Type B pancreatic cell (in vitro differentiated cells): ENCODE data around the gene FAM83F. TPM values are rescaled to one million over a fixed set of nuclear protein-coding genes. Genes with fewer than 3 reads are reported as not detected.

Experiments
- DNase-seq: peaks from one replicate; pipeline ENCODE4 v3.0.0; 2021; ENCODE audit warnings: mixed read lengths; ENCODE audit not compliant: unreplicated experiment; ENCODE audit errors: extremely low spot score
- H3K27ac Mint-ChIP-seq: 2 replicates; pipeline ENCODE4 v1.8.0; 2021; ENCODE audit warnings: mild to moderate bottlenecking, mixed read lengths
- H3K27me3 Mint-ChIP-seq: 2 replicates; pipeline ENCODE4 v1.8.0; 2021; ENCODE audit warnings: mixed read lengths
- H3K36me3 Mint-ChIP-seq: 2 replicates; pipeline ENCODE4 v1.8.0; 2021; ENCODE audit warnings: mixed read lengths
- H3K4me1 Mint-ChIP-seq: one replicate; pipeline ENCODE4 v1.8.0; 2021; ENCODE audit warnings: mixed read lengths; ENCODE audit not compliant: unreplicated experiment
- H3K4me3 Mint-ChIP-seq: 2 replicates; pipeline ENCODE4 v1.8.0; 2021; ENCODE audit warnings: mild to moderate bottlenecking, mixed read lengths
- H3K9me3 Mint-ChIP-seq: 2 replicates; pipeline ENCODE4 v1.8.0; 2021; ENCODE audit warnings: mixed read lengths
- CTCF ChIP-seq: fragments of 200-600 bp; sonication (generic); conservative IDR thresholded peaks from 2 replicates; pipeline ENCODE4 v1.5.0; 2021; ENCODE audit warnings: antibody characterized with exemption, mild to moderate bottlenecking
- total RNA-seq: library from RNA; stranded (reverse); gene quantifications from 2 replicates; pipeline ENCODE4 v1.2.1, GENCODE V29; 2021; ENCODE audit warnings: low replicate concordance

The FAM83F gene
- total RNA-seq, 1 donor from 2014 or later: 12.4 TPM

GRCh38 chr22:40009292-40009774 is 14.6 kb downstream of the FAM83F start:
- no peak for TF ChIP-seq CTCF

GRCh38 chr22:40009951-40010671 is 15.4 kb downstream of the FAM83F start:
- H3K36me3 Mint-ChIP-seq: peaks cover 4% of the 10 kb centered on the region
- H3K27ac Mint-ChIP-seq: peak overlapping the region; percentile 11
- no peaks in the 10 kb centered on the region for H3K9me3 Mint-ChIP-seq
- no peak for DNase-seq
- H3K4me3 Mint-ChIP-seq: peak overlapping the region; percentile 59
- no peak for TF ChIP-seq CTCF
- H3K27me3 Mint-ChIP-seq: peaks cover 32% of the 10 kb centered on the region
- peaks cover 34% of the 10 kb centered on the region for H3K4me1 Mint-ChIP-seq

More at GRCh38 chr22:40009292-40009774, 14.6 kb downstream of the FAM83F start:
- Mint-ChIP-seq H3K27me3 (peaks cover 32% of the 10 kb centered on the region), H3K9me3 (no peaks in the 10 kb centered on the region), H3K36me3 (peaks cover 4% of the 10 kb centered on the region), H3K4me3 (peak overlapping the region; percentile 59), H3K27ac (peak overlapping the region; percentile 11), H3K4me1 (peaks cover 33% of the 10 kb centered on the region)
- no peak for DNase-seq

GRCh38 chr22:40010746-40011145 is 16.0 kb downstream of the FAM83F start:
- peaks cover 4% of the 10 kb centered on the region for H3K36me3 Mint-ChIP-seq
- DNase-seq: no peak
- H3K4me1 Mint-ChIP-seq: peaks cover 33% of the 10 kb centered on the region
- H3K4me3 Mint-ChIP-seq: no peak overlapping the region
- no peak overlapping the region for H3K27ac Mint-ChIP-seq
- no peaks in the 10 kb centered on the region for H3K9me3 Mint-ChIP-seq
- H3K27me3 Mint-ChIP-seq: peaks cover 32% of the 10 kb centered on the region
- no peak for TF ChIP-seq CTCF

GRCh38 chr22:40014667-40015248 is 20.0 kb downstream of the FAM83F start:
- Mint-ChIP-seq H3K27ac (peak overlapping the region; percentile 21), H3K4me3 (peak overlapping the region; percentile 1), H3K27me3 (peaks cover 7% of the 10 kb centered on the region), H3K9me3 (no peaks in the 10 kb centered on the region), H3K36me3 (peaks cover 4% of the 10 kb centered on the region), H3K4me1 (peaks cover 11% of the 10 kb centered on the region)
- no peak for DNase-seq
- TF ChIP-seq CTCF: no peak

GRCh38 chr22:40015358-40015976 is 20.7 kb downstream of the FAM83F start:
- Mint-ChIP-seq H3K36me3 (peaks cover 4% of the 10 kb centered on the region), H3K27me3 (peaks cover 4% of the 10 kb centered on the region), H3K9me3 (no peaks in the 10 kb centered on the region), H3K27ac (peak overlapping the region; percentile 29), H3K4me1 (peaks cover 11% of the 10 kb centered on the region), H3K4me3 (no peak overlapping the region)
- TF ChIP-seq CTCF: no peak
- DNase-seq: no peak
